NCI-H510A (cell line): ENCODE results near the gene ZNF608.

Source experiments
- DNase-seq: peaks from one replicate; lab custom pipeline; 2025; lab: John Stamatoyannopoulos, UW

The ZNF608 gene

GRCh38 chr5:124714910-124715309 lies 31.5 kb downstream of the ZNF608 start:
- no peak for DNase-seq

DNA sequence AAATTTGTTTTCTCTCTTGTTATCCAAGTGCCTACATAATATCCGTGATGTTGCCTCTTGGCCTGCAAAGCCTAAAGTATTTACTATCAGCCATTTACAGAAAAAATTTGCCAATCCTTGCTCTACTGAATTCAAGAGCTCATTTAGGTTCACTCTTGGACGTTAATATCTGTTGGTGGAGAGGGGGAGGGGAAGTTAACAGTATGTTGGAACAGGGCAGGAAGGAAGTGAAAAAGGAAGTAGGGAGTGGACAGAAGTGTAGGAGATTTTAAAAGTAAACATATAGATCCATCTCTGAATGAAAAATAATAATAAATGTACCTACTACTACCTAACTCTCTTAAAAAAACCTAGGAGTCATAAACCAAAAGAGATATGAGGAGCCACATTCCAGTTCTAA lies 32.8 kb downstream of the ZNF608 start:
- DNase-seq: no peak

GRCh38 chr5:124712731-124713305 lies 33.6 kb downstream of the ZNF608 start:
- no peak for DNase-seq

DNA sequence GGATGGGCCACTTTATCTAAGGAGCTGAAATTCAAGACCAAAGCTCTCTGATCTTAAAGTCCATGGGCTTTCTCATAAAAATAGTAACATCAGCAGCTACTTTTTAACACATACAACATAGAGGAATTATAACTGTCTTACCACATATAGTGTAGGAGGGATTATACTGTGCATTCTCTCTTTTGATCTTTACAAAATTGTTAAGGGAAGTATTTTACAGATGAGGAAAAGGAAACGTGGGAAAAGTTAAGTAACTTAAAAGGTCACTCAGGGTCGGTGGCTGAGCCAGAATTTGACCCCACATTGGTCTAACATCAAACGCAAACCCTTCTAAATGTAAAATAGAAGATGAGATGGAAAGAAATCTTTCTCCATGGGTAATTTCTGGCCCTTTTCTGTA lies 38.4 kb downstream of the ZNF608 start:
- no peak for DNase-seq

- DNase-seq: no peak
Observed at GRCh38 chr5:124707520-124707919, 38.9 kb downstream of the ZNF608 start.

DNA sequence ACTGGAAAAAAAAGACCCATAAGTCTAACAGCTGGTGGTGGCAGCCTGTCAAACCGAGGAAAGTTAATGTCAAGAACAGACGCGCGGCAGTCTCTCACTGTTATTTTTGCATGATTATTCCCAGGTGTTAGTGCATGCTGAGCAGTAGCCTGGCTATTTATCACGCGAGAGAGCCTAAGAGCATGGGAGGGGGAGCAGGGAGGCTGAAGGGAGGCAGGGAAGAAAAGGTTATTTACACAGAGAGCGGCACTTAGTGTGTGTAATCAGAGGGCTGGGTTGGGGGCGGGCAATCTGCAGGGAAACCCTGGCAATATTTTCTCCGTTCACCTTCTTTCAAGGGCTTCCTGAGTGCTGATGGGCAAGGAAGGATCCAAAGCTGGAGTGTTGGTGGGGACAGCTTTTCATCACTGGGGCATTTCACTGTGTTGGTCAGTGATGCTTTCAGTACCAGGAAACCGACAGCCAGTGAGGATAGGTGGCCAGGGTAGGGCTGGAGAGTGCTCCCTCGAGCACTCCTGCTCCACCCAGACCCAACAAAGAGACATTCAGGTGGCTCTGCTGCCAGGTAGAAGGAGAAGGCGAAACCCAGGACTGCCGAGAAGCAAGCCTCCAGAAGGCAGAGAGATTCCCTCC lies 39.6 kb downstream of the ZNF608 start:
- peak; percentile 47 for DNase-seq

GRCh38 chr5:124706051-124706450 lies 40.4 kb downstream of the ZNF608 start:
- no peak for DNase-seq

GRCh38 chr5:124705577-124705976 lies 40.9 kb downstream of the ZNF608 start:
- no peak for DNase-seq

- no peak for DNase-seq
Observed at GRCh38 chr5:124704594-124705284, 41.7 kb downstream of the ZNF608 start.

GRCh38 chr5:124703995-124704394 lies 42.4 kb downstream of the ZNF608 start:
- DNase-seq: no peak

DNA sequence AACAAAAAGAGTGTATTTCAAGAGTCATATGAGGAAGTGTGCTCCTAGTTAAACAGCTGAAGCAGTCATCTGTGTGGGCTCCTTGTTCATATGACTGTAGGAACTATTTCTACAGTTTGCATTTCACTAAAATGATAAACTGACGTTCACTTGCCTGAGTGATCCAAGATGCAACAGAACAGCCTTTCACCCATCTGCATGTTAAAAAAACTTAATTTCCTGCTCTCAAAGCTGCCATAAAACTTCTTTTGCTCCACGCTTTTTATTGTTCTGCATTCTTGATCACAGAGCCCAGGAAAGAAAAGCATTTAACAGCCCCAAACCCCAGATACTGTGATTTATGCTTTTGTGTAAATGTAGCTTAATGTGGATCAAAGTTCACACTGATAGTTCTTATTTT lies 43.9 kb downstream of the ZNF608 start:
- no peak for DNase-seq

- no peak for DNase-seq
Observed at GRCh38 chr5:124701873-124702425, 44.5 kb downstream of the ZNF608 start.

GRCh38 chr5:124701016-124701415 lies 45.4 kb downstream of the ZNF608 start:
- no peak for DNase-seq

- DNase-seq: no peak
Observed at GRCh38 chr5:124700333-124700732, 46.1 kb downstream of the ZNF608 start.

DNA sequence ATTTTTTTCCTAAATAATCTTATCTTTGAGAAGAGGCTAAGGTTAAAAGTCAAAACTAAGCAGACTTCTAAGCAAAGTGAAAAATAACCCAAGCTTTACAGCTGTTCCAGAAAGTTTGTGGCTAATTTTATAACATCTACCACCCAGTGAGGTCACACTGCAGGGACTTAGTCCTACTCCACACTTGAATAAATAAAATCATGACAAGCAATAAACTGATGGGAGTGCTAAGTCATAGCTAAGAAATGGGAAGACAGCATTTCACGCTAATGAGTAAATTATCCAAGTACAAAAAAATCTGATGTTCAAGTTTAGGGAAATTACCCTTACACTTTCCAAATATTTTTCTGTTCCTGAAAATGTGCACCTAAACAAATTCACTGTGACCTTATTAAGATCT lies 47.7 kb downstream of the ZNF608 start:
- DNase-seq: no peak

DNA sequence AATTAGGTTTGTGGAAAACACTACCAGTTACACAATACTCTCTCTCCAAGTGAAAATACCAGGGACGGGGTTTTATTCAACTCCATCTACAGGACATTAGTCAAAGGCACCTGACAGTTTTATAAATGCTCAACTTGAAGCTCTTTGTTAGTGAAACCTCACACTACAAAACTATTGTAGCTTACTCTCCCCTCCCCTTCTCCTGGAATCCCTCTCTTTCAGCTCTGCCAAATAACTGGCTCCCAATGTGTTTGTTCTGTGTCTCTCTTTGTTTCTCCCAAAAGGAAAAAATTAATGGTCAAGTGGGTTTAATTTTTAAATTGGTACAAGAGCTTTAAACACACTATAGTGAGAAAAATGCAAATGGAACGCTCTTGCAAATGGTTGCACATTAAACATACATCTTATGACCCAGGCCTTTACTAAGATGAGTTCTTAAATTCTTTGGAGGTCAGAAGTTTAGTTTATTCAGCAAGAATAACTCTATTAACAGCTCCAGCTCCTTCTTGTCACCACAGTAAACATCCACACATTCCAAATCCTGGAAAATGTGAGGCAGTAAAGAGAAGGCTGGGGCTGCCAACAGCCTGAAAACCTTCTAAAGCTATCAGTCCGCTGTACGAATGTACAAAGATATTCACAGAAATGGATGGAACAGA lies 48.4 kb downstream of the ZNF608 start:
- DNase-seq: no peak

- DNase-seq: no peak
Observed at GRCh38 chr5:124697501-124697900, 48.9 kb downstream of the ZNF608 start.

GRCh38 chr5:124696898-124697297 lies 49.5 kb downstream of the ZNF608 start:
- no peak for DNase-seq
